Keratinocyte (primary cell): ENCODE measurements around the gene UBE2D4. TPM values are rescaled to one million over a fixed set of nuclear protein-coding genes. Genes with fewer than 3 reads are reported as not detected.

Source experiments
- DNase-seq: peaks from one replicate; pipeline ENCODE4 v3.0.0-alpha.2; 2011; ENCODE audit warnings: low read depth, missing footprints, low spot score
- FAIRE-seq: peaks from 2 replicates; lab custom pipeline; 2011; peaks lifted over from hg19 to GRCh38; lab: Jason Lieb, UNC
- H2AFZ ChIP-seq: 2 replicates; pipeline ENCODE4 v1.6.0; 2012; ENCODE audit warnings: low read length, control low read depth, inconsistent platforms; ENCODE audit not compliant: control insufficient read depth
- H3K27ac ChIP-seq: 2 replicates; pipeline ENCODE4 v1.5.1; 2011; ENCODE audit warnings: low read length; ENCODE audit not compliant: control insufficient read depth, insufficient read depth
- H3K27me3 ChIP-seq: 3 replicates; pipeline ENCODE4 v1.6.0; 2011; ENCODE audit warnings: low read length; ENCODE audit not compliant: control insufficient read depth, insufficient read depth; ENCODE audit errors: extremely low read depth
- H3K36me3 ChIP-seq, 2 experiments: 2 replicates in 1 of 2; 3 replicates in 1 of 2; pipeline ENCODE4 v1.5.1; 2011; ENCODE audit warnings: low read length in 2 of 2, mild to moderate bottlenecking in 1 of 2; ENCODE audit not compliant: control insufficient read depth in 2 of 2, insufficient read depth in 2 of 2; ENCODE audit errors: extremely low read depth in 1 of 2
- H3K4me1 ChIP-seq: 3 replicates; pipeline ENCODE4 v1.5.1; 2011; ENCODE audit warnings: low read length; ENCODE audit not compliant: control insufficient read depth, insufficient read depth; ENCODE audit errors: extremely low read depth
- H3K4me2 ChIP-seq: 3 replicates; pipeline ENCODE4 v1.6.0; 2011; ENCODE audit warnings: low read depth, low read length; ENCODE audit not compliant: control insufficient read depth, insufficient read depth; ENCODE audit errors: extremely low read depth
- H3K4me3 ChIP-seq, 3 experiments: fragments of 200-600 bp in 1 of 3; sonication (generic) in 1 of 3; 2 replicates in 2 of 3; 3 replicates in 1 of 3; pipeline ENCODE4 v1.5.1; 2011 to 2016; ENCODE audit warnings: low read length in 3 of 3, mild to moderate bottlenecking in 3 of 3, control low read depth in 2 of 3, inconsistent platforms in 1 of 3, low read depth in 1 of 3, mixed read lengths in 1 of 3, mixed run types in 1 of 3, moderate library complexity in 1 of 3; ENCODE audit not compliant: control insufficient read depth in 2 of 3, insufficient read depth in 2 of 3; ENCODE audit errors: extremely low read depth in 1 of 3
- H3K79me2 ChIP-seq: 2 replicates; pipeline ENCODE4 v1.6.0; 2012; ENCODE audit warnings: low read length; ENCODE audit not compliant: control insufficient read depth, insufficient read depth
- H3K9ac ChIP-seq: 3 replicates; pipeline ENCODE4 v1.6.0; 2011; ENCODE audit warnings: low read length; ENCODE audit not compliant: control insufficient read depth, insufficient read depth; ENCODE audit errors: extremely low read depth
- H3K9me1 ChIP-seq: 3 replicates; pipeline ENCODE4 v1.6.0; 2011; ENCODE audit warnings: low read length; ENCODE audit not compliant: control insufficient read depth, insufficient read depth; ENCODE audit errors: extremely low read depth
- H3K9me3 ChIP-seq: 2 replicates; pipeline ENCODE4 v1.5.1; 2012; ENCODE audit warnings: low read depth, low read length; ENCODE audit not compliant: control insufficient read depth
- H4K20me1 ChIP-seq: 3 replicates; pipeline ENCODE4 v1.6.0; 2011; ENCODE audit warnings: low read length; ENCODE audit not compliant: control insufficient read depth, insufficient read depth; ENCODE audit errors: extremely low read depth
- CTCF ChIP-seq, 3 experiments: IDR thresholded peaks in 1 of 3; conservative IDR thresholded peaks in 1 of 3; optimal IDR thresholded peaks in 1 of 3; 2 replicates in 2 of 3; 3 replicates in 1 of 3; pipeline versions ENCODE3 to v1.5.1; 2011; ENCODE audit warnings: low read length in 3 of 3, mild to moderate bottlenecking in 3 of 3, moderate library complexity in 2 of 3, control low read depth in 1 of 3, inconsistent platforms in 1 of 3; ENCODE audit not compliant: insufficient read depth in 2 of 3; ENCODE audit errors: extremely low read depth in 1 of 3
- EZH2 ChIP-seq: IDR thresholded peaks from one replicate; pipeline ENCODE4 v1.6.1; 2012; ENCODE audit warnings: inconsistent platforms, mild to moderate bottlenecking, low read length, moderate library complexity
- dilution Hi-C: fragments of 300-500 bp; cut with MboI; formaldehyde crosslinking; loops from one replicate; pipeline ENCODE4 v1.7.0; 2020; ENCODE audit warnings: low sequenced_read_pairs; ENCODE audit not compliant: extremely low pct_ligation_motif_present
- polyA plus RNA-seq, 5 experiments: library from polyadenylated mRNA; depleted of rRNA in 3 of 5; stranded (reverse) in 3 of 5; stranded (forward) in 1 of 5; unstranded in 1 of 5; fragments of >200 nt; gene quantifications; 1 replicate in 1 of 5; 2 replicates in 3 of 5; 3 replicates in 1 of 5; pipeline versions ENCODE4 v1.2.1 to v1.2.3, GENCODE V29; 2011 to 2012; ENCODE audit warnings: missing spikeins in 2 of 5, low read depth in 1 of 5, low replicate concordance in 1 of 5

The UBE2D4 gene
- polyA plus RNA-seq, 1 donor (not counting 4 experiments of a cell fraction or from before 2014, with no cell fraction given), result 8.1 TPM

GRCh38 chr7:43937444-43937843, 11.2 kb downstream of the UBE2D4 start:
- TF ChIP-seq EZH2, result no peak
- TF ChIP-seq CTCF (optimal IDR thresholded peaks at IDR 0.05 in 1 of 3, IDR thresholded peaks at IDR 0.05 in 1 of 3, conservative IDR thresholded peaks at IDR 0.05 in 1 of 3; ENCODE audit: extremely low read depth in 1 of 3, insufficient read depth in 2 of 3, low read length in 3 of 3), result no peak
- no peak for FAIRE-seq
- H3K4me1 ChIP-seq, result no peaks in the 10 kb centered on the region
- H3K27ac ChIP-seq, result no peak overlapping the region
- H3K9me1 ChIP-seq, result no peaks in the 10 kb centered on the region
- H3K4me2 ChIP-seq, result no peak overlapping the region
- no peaks in the 10 kb centered on the region for H3K79me2 ChIP-seq
- H3K4me3 ChIP-seq, result no peak overlapping the region
- no peaks in the 10 kb centered on the region for H3K36me3 ChIP-seq
- no peak overlapping the region for H2AFZ ChIP-seq
- no peaks in the 10 kb centered on the region for H4K20me1 ChIP-seq
- no peak for DNase-seq
- H3K9ac ChIP-seq, result no peak overlapping the region
- dilution Hi-C loops, result no loop called here
- H3K27me3 ChIP-seq, result no peaks in the 10 kb centered on the region
- no peaks in the 10 kb centered on the region for H3K9me3 ChIP-seq

GRCh38 chr7:43938892-43939482, 12.8 kb downstream of the UBE2D4 start:
- no peak for TF ChIP-seq EZH2
- TF ChIP-seq CTCF (optimal IDR thresholded peaks at IDR 0.05 in 1 of 3, IDR thresholded peaks at IDR 0.05 in 1 of 3, conservative IDR thresholded peaks at IDR 0.05 in 1 of 3; ENCODE audit: extremely low read depth in 1 of 3, insufficient read depth in 2 of 3, low read length in 3 of 3), result no peak
- Histone ChIP-seq H3K36me3 (no peaks in the 10 kb centered on the region), H3K79me2 (no peaks in the 10 kb centered on the region), H3K9me3 (no peaks in the 10 kb centered on the region), H3K27me3 (no peaks in the 10 kb centered on the region), H3K4me3 (no peak overlapping the region), H3K9ac (no peak overlapping the region), H2AFZ (no peak overlapping the region), H3K4me1 (no peaks in the 10 kb centered on the region), H3K27ac (no peak overlapping the region), H3K9me1 (no peaks in the 10 kb centered on the region), H4K20me1 (no peaks in the 10 kb centered on the region), H3K4me2 (no peak overlapping the region)
- dilution Hi-C loops, result no loop called here
- DNase-seq (no peak), FAIRE-seq (no peak)
